Activated B cell treated with CpG ODN at 0.5 μM for 24 hours (primary cell): ENCODE results near the gene IQSEC1. TPM values are rescaled to one million over a fixed set of nuclear protein-coding genes. Genes with fewer than 3 reads are reported as not detected.

Experiments
- ATAC-seq: fragments of 200-7000 bp; cut with Tn5 transposase; one replicate; pipeline ENCODE4 v1.10.0; 2021; ENCODE audit warnings: low read depth, mild to moderate bottlenecking, moderate library complexity
- CTCF ChIA-PET: fragments of 350-600 bp; sonication (Branson Sonifier 250); formaldehyde crosslinking; loops from one replicate; lab custom pipeline; 2021; ENCODE audit warnings: antibody characterized with exemption; lab: Charles Lee
- POLR2A ChIA-PET: fragments of 350-600 bp; sonication (Branson Sonifier 250); formaldehyde crosslinking; loops from one replicate; lab custom pipeline; 2021; ENCODE audit warnings: antibody characterized with exemption; lab: Charles Lee
- DNase-seq: peaks from one replicate; pipeline ENCODE4 v3.0.0; 2022
- H3K27ac Mint-ChIP-seq: one replicate; pipeline ENCODE4 v1.8.0; 2020; ENCODE audit warnings: mixed read lengths
- H3K27me3 Mint-ChIP-seq: one replicate; pipeline ENCODE4 v1.8.0; 2021; ENCODE audit warnings: mixed read lengths
- H3K36me3 Mint-ChIP-seq: one replicate; pipeline ENCODE4 v1.8.0; 2021; ENCODE audit warnings: low read depth, mixed read lengths
- H3K4me1 Mint-ChIP-seq: one replicate; pipeline ENCODE4 v1.8.0; 2021; ENCODE audit warnings: mixed read lengths
- H3K4me3 Mint-ChIP-seq: one replicate; pipeline ENCODE4 v1.8.0; 2020; ENCODE audit warnings: mild to moderate bottlenecking, mixed read lengths
- H3K9me3 Mint-ChIP-seq: one replicate; pipeline ENCODE4 v1.8.0; 2020; ENCODE audit warnings: mixed read lengths
- CTCF ChIP-seq: fragments of 200-600 bp; IDR thresholded peaks from one replicate; pipeline ENCODE4 v1.8.0; 2022; ENCODE audit warnings: antibody characterized with exemption, mild to moderate bottlenecking
- intact Hi-C: fragments of 100-400 bp; cut with micrococcal nuclease; formaldehyde crosslinking; loops from one replicate; pipeline ENCODE4 v1.15.1; 2024
- total RNA-seq: library from RNA; stranded (reverse); gene quantifications from 2 replicates; pipeline ENCODE4 v1.2.3, GENCODE V29; 2022

Gene IQSEC1
- total RNA-seq, 1 donor from 2014 or later = 296 TPM

DNA sequence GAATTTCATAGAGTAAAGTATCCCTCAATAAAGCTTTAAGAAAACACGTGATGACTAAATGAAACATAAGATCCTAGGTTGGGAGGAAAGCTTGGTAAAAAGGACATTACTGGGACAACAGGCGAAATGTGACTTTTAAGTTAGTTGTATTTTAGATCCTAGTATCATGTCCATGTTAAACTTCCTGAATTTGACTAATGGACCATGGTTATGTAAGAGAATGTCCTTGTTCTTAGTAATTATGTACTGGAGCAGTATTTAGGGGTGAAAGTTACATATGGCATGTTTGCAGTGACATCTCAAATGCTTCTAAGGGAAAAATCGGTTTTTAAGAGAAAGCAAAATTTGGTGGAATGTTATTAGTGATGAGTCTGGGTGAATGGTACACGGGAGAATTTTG is 69.6 kb downstream of the IQSEC1 start:
- CTCF ChIA-PET = interaction anchor here (1.3 kb wide), 1 partner anchor 9 kb away, joined by 6 read pairs; no protein-coding TSS in a partner anchor
- intact Hi-C loops = no loop called here
- ATAC-seq = no peak
- Mint-ChIP-seq H3K4me3 (no peak overlapping the region), H3K36me3 (peaks cover 77% of the 10 kb centered on the region), H3K27me3 (no peaks in the 10 kb centered on the region), H3K4me1 (peaks cover 98% of the 10 kb centered on the region), H3K9me3 (no peaks in the 10 kb centered on the region), H3K27ac (peak overlapping the region; percentile 89)
- POLR2A ChIA-PET = interaction anchor here (1.2 to 18.4 kb wide), 4 partner anchors 8 to 88 kb away, joined by 3 to 465 read pairs (median 85); no protein-coding TSS in a partner anchor
- DNase-seq = no peak
- TF ChIP-seq CTCF = no peak

GRCh38 chr3:13002398-13003124 is 70.7 kb downstream of the IQSEC1 start:
- Mint-ChIP-seq H3K27me3 (no peaks in the 10 kb centered on the region), H3K4me3 (peak overlapping the region; percentile 64), H3K27ac (peak overlapping the region; percentile 89), H3K9me3 (no peaks in the 10 kb centered on the region), H3K4me1 (peaks cover 96% of the 10 kb centered on the region), H3K36me3 (peaks cover 76% of the 10 kb centered on the region)
- ChIA-PET POLR2A (interaction anchor here (1.0 to 18.4 kb wide), 3 partner anchors 9 to 28 kb away, joined by 3 to 465 read pairs (median 166); no protein-coding TSS in a partner anchor), CTCF (no interaction called here)
- intact Hi-C loops = loop anchor here (1.0 kb wide), 4 partner anchors 9 to 44 kb away; no protein-coding TSS in a partner anchor
- ATAC-seq = peak; percentile 64
- TF ChIP-seq CTCF = no peak
- no peak for DNase-seq

DNA sequence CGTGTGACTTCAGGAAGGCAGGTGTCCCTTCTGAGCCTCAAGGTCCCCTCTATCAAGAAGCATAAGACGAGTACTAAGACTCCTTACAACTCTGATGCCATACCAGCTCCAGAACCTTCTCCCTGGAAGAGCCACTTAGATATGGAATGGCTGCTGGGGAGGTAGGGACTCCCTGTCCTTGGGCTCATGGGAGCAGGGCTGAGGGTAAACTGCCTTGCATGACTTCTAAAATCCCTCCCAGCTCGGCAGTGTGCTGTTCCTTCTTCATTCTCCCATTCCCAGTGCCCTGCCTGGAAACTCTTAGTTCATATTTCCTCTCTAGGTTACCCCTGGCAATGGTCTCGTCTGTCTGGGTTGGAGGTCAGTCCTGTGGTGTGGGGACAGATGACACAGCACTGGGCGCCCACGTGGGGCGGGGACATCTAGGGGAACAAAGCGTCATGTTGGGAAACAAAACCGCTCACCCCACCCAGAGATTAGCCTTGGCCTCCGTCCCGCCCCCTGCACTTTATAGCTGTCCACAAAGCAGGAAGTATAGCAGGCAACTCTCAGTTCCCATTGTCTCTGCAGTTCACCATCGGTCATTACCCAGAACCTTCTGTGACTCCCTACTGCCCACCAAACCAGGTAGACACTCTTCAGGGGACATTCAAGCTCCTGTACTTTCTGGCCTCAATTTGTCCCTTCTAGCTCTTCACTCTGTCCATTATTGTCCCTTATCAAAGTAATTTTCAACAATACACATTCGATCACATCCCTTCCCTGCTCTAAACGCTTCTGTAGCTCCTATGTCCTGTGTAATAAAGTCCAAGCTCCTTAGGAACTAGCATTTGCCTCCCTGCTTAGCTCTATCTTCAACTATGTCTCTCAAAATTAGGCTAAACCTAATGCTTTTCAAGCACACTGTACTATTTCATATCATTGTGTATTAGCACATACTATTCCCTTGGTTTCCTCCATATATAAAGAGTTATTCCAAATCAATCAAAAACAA is 73.8 kb downstream of the IQSEC1 start:
- ChIA-PET POLR2A (interaction anchor here (0.7 to 18.4 kb wide), 9 partner anchors 12 to 333 kb away, joined by 3 to 465 read pairs (median 4); no protein-coding TSS in a partner anchor), CTCF (interaction anchor here (1.1 to 2.2 kb wide), 7 partner anchors 10 to 48 kb away, joined by 3 to 8 read pairs (median 5); no protein-coding TSS in a partner anchor)
- Mint-ChIP-seq H3K4me1 (peaks cover 95% of the 10 kb centered on the region), H3K9me3 (no peaks in the 10 kb centered on the region), H3K27ac (peak overlapping the region; percentile 80), H3K4me3 (peak overlapping the region; percentile 60), H3K27me3 (no peaks in the 10 kb centered on the region), H3K36me3 (peaks cover 80% of the 10 kb centered on the region)
- no peak for DNase-seq
- intact Hi-C loops = loop anchor here (5.0 kb wide), 1 partner anchor 97 kb away; no protein-coding TSS in a partner anchor
- ATAC-seq = peak; percentile 48
- TF ChIP-seq CTCF = no peak

- POLR2A ChIA-PET = interaction anchor here (0.6 to 18.4 kb wide), 8 partner anchors 13 to 49 kb away, joined by 3 to 465 read pairs (median 4); no protein-coding TSS in a partner anchor
- DNase-seq = no peak
- no peak for ATAC-seq
- Mint-ChIP-seq H3K27ac (peak overlapping the region; percentile 80), H3K27me3 (no peaks in the 10 kb centered on the region), H3K4me1 (peaks cover 88% of the 10 kb centered on the region), H3K36me3 (peaks cover 72% of the 10 kb centered on the region), H3K4me3 (peak overlapping the region; percentile 59), H3K9me3 (no peaks in the 10 kb centered on the region)
- intact Hi-C loops = loop anchor here (5.0 kb wide), 1 partner anchor 96 kb away; no protein-coding TSS in a partner anchor
- CTCF ChIA-PET = interaction anchor here (1.1 to 2.2 kb wide), 5 partner anchors 11 to 41 kb away, joined by 3 to 8 read pairs (median 4); no protein-coding TSS in a partner anchor
- TF ChIP-seq CTCF = no peak
Observed at GRCh38 chr3:12998648-12999047, 74.6 kb downstream of the IQSEC1 start.
